Measurements from ENCODE around the gene DIAPH2.

The DIAPH2 gene

GRCh38 chrX:97189668-97190067, 505.0 kb downstream of the DIAPH2 start:
- DNase-seq (ENCODE audit: low spot score) = no peak

GRCh38 chrX:97199501-97199900, 514.9 kb downstream of the DIAPH2 start:
- DNase-seq (ENCODE audit: low spot score) = no peak

- no peak for DNase-seq (ENCODE audit: low spot score)
Measured at GRCh38 chrX:97200454-97200853, 515.8 kb downstream of the DIAPH2 start.

GRCh38 chrX:97210501-97210900, 525.9 kb downstream of the DIAPH2 start:
- no peak for DNase-seq (ENCODE audit: low spot score)

GRCh38 chrX:97211070-97211469, 526.4 kb downstream of the DIAPH2 start:
- DNase-seq (ENCODE audit: low spot score) = no peak

GRCh38 chrX:97215186-97215585, 530.5 kb downstream of the DIAPH2 start:
- DNase-seq (ENCODE audit: low spot score) = no peak

- DNase-seq (ENCODE audit: low spot score) = no peak
Measured at GRCh38 chrX:97224148-97224547, 539.5 kb downstream of the DIAPH2 start.

GRCh38 chrX:97229318-97229717, 544.7 kb downstream of the DIAPH2 start:
- no peak for DNase-seq (ENCODE audit: low spot score)

GRCh38 chrX:97230948-97231347, 546.3 kb downstream of the DIAPH2 start:
- DNase-seq (ENCODE audit: low spot score) = no peak

- DNase-seq (ENCODE audit: low spot score) = no peak
Measured at GRCh38 chrX:97234471-97235081, 549.9 kb downstream of the DIAPH2 start.

GRCh38 chrX:97238632-97239031, 554.0 kb downstream of the DIAPH2 start:
- no peak for DNase-seq (ENCODE audit: low spot score)

- no peak for DNase-seq (ENCODE audit: low spot score)
Measured at GRCh38 chrX:97252111-97252510, 567.5 kb downstream of the DIAPH2 start.

- DNase-seq (ENCODE audit: low spot score) = no peak
Measured at GRCh38 chrX:97260679-97261078, 576.0 kb downstream of the DIAPH2 start.

- no peak for DNase-seq (ENCODE audit: low spot score)
Measured at GRCh38 chrX:97266406-97267121, 581.9 kb downstream of the DIAPH2 start.

GRCh38 chrX:97267396-97268181, 582.9 kb downstream of the DIAPH2 start:
- DNase-seq (ENCODE audit: low spot score) = no peak

- no peak for DNase-seq (ENCODE audit: low spot score)
Measured at GRCh38 chrX:97268182-97268680, 583.6 kb downstream of the DIAPH2 start.

GRCh38 chrX:97284531-97284930, 599.9 kb downstream of the DIAPH2 start:
- no peak for DNase-seq (ENCODE audit: low spot score)

- no peak for DNase-seq (ENCODE audit: low spot score)
Measured at GRCh38 chrX:97290199-97290598, 605.6 kb downstream of the DIAPH2 start.

- DNase-seq (ENCODE audit: low spot score) = no peak
Measured at GRCh38 chrX:97294041-97294440, 609.4 kb downstream of the DIAPH2 start.

- DNase-seq (ENCODE audit: low spot score) = no peak
Measured at GRCh38 chrX:97295954-97296353, 611.3 kb downstream of the DIAPH2 start.

GRCh38 chrX:97306771-97307470, 622.3 kb downstream of the DIAPH2 start:
- no peak for DNase-seq (ENCODE audit: low spot score)

- DNase-seq (ENCODE audit: low spot score) = no peak
Measured at GRCh38 chrX:97308171-97308570, 623.5 kb downstream of the DIAPH2 start.
